ENCODE results near the gene TMEM59L.

The TMEM59L gene

GRCh38 chr19:18639706-18640243 lies 27.1 kb downstream of the TMEM59L start:
- no peak for DNase-seq

- DNase-seq = peak in 8 of 14 donors; percentile 20 to 72 (median 50)
These were observed 31.7 kb downstream of the TMEM59L start for GRCh38 chr19:18644196-18645034.

GRCh38 chr19:18645035-18645511 lies 32.4 kb downstream of the TMEM59L start:
- peak in 11 of 14 donors; percentile 16 to 88 (median 71) for DNase-seq

GRCh38 chr19:18646535-18647370 lies 34.1 kb downstream of the TMEM59L start:
- no peak for DNase-seq

GRCh38 chr19:18647371-18647767 lies 34.7 kb downstream of the TMEM59L start:
- DNase-seq = no peak

- DNase-seq = no peak
These were observed 35.1 kb downstream of the TMEM59L start for GRCh38 chr19:18647807-18648206.

GRCh38 chr19:18648973-18649315 lies 36.3 kb downstream of the TMEM59L start:
- no peak for DNase-seq

GRCh38 chr19:18649371-18650020 lies 36.8 kb downstream of the TMEM59L start:
- peak in 6 of 14 donors; percentile 15 to 54 (median 44) for DNase-seq

GRCh38 chr19:18650021-18650390 lies 37.3 kb downstream of the TMEM59L start:
- peak in 4 of 14 donors; percentile 13 to 44 (median 36) for DNase-seq

GRCh38 chr19:18650468-18651041 lies 37.9 kb downstream of the TMEM59L start:
- peak in 2 of 14 donors; percentile 9 to 33 for DNase-seq

GRCh38 chr19:18651300-18651699 lies 38.6 kb downstream of the TMEM59L start:
- DNase-seq = no peak

- DNase-seq = no peak
These were observed 39.1 kb downstream of the TMEM59L start for GRCh38 chr19:18651733-18652132.

- no peak for DNase-seq
These were observed 41.2 kb downstream of the TMEM59L start for GRCh38 chr19:18653853-18654252.

GRCh38 chr19:18654469-18654868 lies 41.8 kb downstream of the TMEM59L start:
- DNase-seq = no peak

- no peak for DNase-seq
These were observed 42.6 kb downstream of the TMEM59L start for GRCh38 chr19:18655173-18655844.

GRCh38 chr19:18656337-18657086 lies 43.8 kb downstream of the TMEM59L start:
- DNase-seq = no peak

GRCh38 chr19:18657590-18658365 lies 45.1 kb downstream of the TMEM59L start:
- DNase-seq = peak in 2 of 14 donors; percentile 16 to 23

- DNase-seq = no peak
These were observed 45.7 kb downstream of the TMEM59L start for GRCh38 chr19:18658366-18658855.

- peak in 7 of 14 donors; percentile 9 to 57 (median 32) for DNase-seq
These were observed 46.8 kb downstream of the TMEM59L start for GRCh38 chr19:18659281-18660050.

All from C1 segment of cervical spinal cord (tissue), 14 donors.